ENCODE measurements around the gene CFAP61.
"Not testable (repeated sequence)": the region's sequence is repeated elsewhere in the genome, so short reads cannot be mapped to it uniquely, and the experiment has no call there.

The CFAP61 gene

GRCh38 chr20:20331156-20331555 is 278.8 kb downstream of the CFAP61 start:
- no peak for DNase-seq (ENCODE audit: low read depth)

GRCh38 chr20:20331817-20332216 is 279.5 kb downstream of the CFAP61 start:
- no peak for DNase-seq (ENCODE audit: low read depth)

- DNase-seq (ENCODE audit: low read depth): no peak
These were observed 281.5 kb downstream of the CFAP61 start for GRCh38 chr20:20333866-20334265.

GRCh38 chr20:20334489-20334888 is 282.2 kb downstream of the CFAP61 start:
- no peak for DNase-seq (ENCODE audit: low read depth)

GRCh38 chr20:20338133-20338730 is 285.9 kb downstream of the CFAP61 start:
- no peak for DNase-seq (ENCODE audit: low read depth)

- DNase-seq (ENCODE audit: low read depth): no peak
These were observed 288.1 kb downstream of the CFAP61 start for GRCh38 chr20:20340443-20340842.

- DNase-seq (ENCODE audit: low read depth): no peak
These were observed 289.0 kb downstream of the CFAP61 start for GRCh38 chr20:20341371-20341770.

GRCh38 chr20:20342066-20342465 is 289.7 kb downstream of the CFAP61 start:
- DNase-seq (ENCODE audit: low read depth): no peak

GRCh38 chr20:20343932-20344331 is 291.6 kb downstream of the CFAP61 start:
- DNase-seq (ENCODE audit: low read depth): no peak

- no peak for DNase-seq (ENCODE audit: low read depth)
These were observed 292.1 kb downstream of the CFAP61 start for GRCh38 chr20:20344476-20344875.

- DNase-seq (ENCODE audit: low read depth): no peak
These were observed 301.2 kb downstream of the CFAP61 start for GRCh38 chr20:20353576-20353975.

GRCh38 chr20:20355503-20355902 is 303.2 kb downstream of the CFAP61 start:
- not testable (repeated sequence) for DNase-seq (ENCODE audit: low read depth)

- DNase-seq (ENCODE audit: low read depth): no peak
These were observed 306.5 kb downstream of the CFAP61 start for GRCh38 chr20:20358801-20359200.

GRCh38 chr20:20359628-20360027 is 307.3 kb downstream of the CFAP61 start:
- no peak for DNase-seq (ENCODE audit: low read depth)

GRCh38 chr20:20360464-20360863 is 308.1 kb downstream of the CFAP61 start:
- no peak for DNase-seq (ENCODE audit: low read depth)

- DNase-seq (ENCODE audit: low read depth): no peak
These were observed 310.6 kb downstream of the CFAP61 start for GRCh38 chr20:20362774-20363433.

- DNase-seq (ENCODE audit: low read depth): no peak
These were observed 311.1 kb downstream of the CFAP61 start for GRCh38 chr20:20363434-20363798.

- no peak for DNase-seq (ENCODE audit: low read depth)
These were observed 311.7 kb downstream of the CFAP61 start for GRCh38 chr20:20363799-20364592.

GRCh38 chr20:20364593-20365479 is 312.5 kb downstream of the CFAP61 start:
- DNase-seq (ENCODE audit: low read depth): no peak

- no peak for DNase-seq (ENCODE audit: low read depth)
These were observed 313.3 kb downstream of the CFAP61 start for GRCh38 chr20:20365480-20366161.

- no peak for DNase-seq (ENCODE audit: low read depth)
These were observed 314.2 kb downstream of the CFAP61 start for GRCh38 chr20:20366551-20366875.
